Gastroesophageal sphincter (tissue), 4 donors: Measurements from ENCODE around the gene CLCN1. TPM values are rescaled to one million over a fixed set of nuclear protein-coding genes. Genes with fewer than 3 reads are reported as not detected.

ENCODE experiments used
- ATAC-seq: fragments of 150-250 bp; one replicate; pipeline ENCODE4 v1.9.1; 2016; ENCODE audit warnings: mild to moderate bottlenecking, moderate library complexity
- H3K27ac ChIP-seq, 4 donors: fragments of 200-600 bp; sonication (generic) in 3 of 4; 1 replicate in 3 of 4; 2 replicates in 1 of 4; pipeline ENCODE4 v1.5.1; 2016 to 2019
- H3K27me3 ChIP-seq: fragments of 200-600 bp; sonication (generic); one replicate; pipeline ENCODE4 v1.5.1; 2019
- H3K36me3 ChIP-seq, 2 donors: fragments of 200-600 bp; sonication (generic); one replicate each; pipeline ENCODE4 v1.5.1; 2019; ENCODE audit warnings: control low read depth in 1 of 2
- H3K4me1 ChIP-seq, 3 donors: fragments of 200-600 bp; sonication (generic); 1 replicate in 2 of 3; 2 replicates in 1 of 3; pipeline ENCODE4 v1.5.1; 2016 to 2019; ENCODE audit warnings: control low read depth in 2 of 3
- H3K4me3 ChIP-seq, 2 donors: fragments of 200-600 bp; sonication (generic); one replicate each; pipeline ENCODE4 v1.5.1; 2019; ENCODE audit warnings: mild to moderate bottlenecking in 1 of 2, moderate library complexity in 1 of 2
- H3K9me3 ChIP-seq, 3 donors: fragments of 200-600 bp; sonication (generic); one replicate each; pipeline ENCODE4 v1.5.1; 2017 to 2019; ENCODE audit warnings: control low read depth in 2 of 3
- EP300 ChIP-seq: sonication (generic); formaldehyde crosslinking; IDR thresholded peaks from one replicate; pipeline ENCODE4 v1.6.1; 2017; ENCODE audit warnings: antibody characterized with exemption, mild to moderate bottlenecking
- POLR2A ChIP-seq, 2 donors: fragments of 450-650 bp; IDR thresholded peaks; one replicate each; pipeline ENCODE4 v1.6.1; 2017; ENCODE audit warnings: antibody characterized with exemption in 2 of 2, mild to moderate bottlenecking in 2 of 2, moderate library complexity in 1 of 2
- POLR2AphosphoS5 ChIP-seq: sonication (generic); formaldehyde crosslinking; IDR thresholded peaks from one replicate; pipeline ENCODE4 v1.6.1; 2017; ENCODE audit warnings: antibody characterized with exemption
- WGBS, 2 donors: methylation state at CpG; one replicate each; pipeline ENCODE4 v1.1.5; 2018; ENCODE audit warnings: low coverage in 1 of 2; 5-methylcytosine and 5-hydroxymethylcytosine counted together
- total RNA-seq, 4 donors: library from RNA; depleted of rRNA; stranded (reverse); fragments of >200 nt; gene quantifications; one replicate each; pipeline ENCODE4 v1.1.0, GENCODE V29; 2016
- TF ChIP-seq, protein P1 (sequence below), 4 experiments: fragments of 200-600 bp in 2 of 4; fragments of 450-650 bp in 2 of 4; sonication (generic) in 1 of 4; IDR thresholded peaks; one replicate each; pipeline ENCODE4 v1.5.1; 2017 to 2019; ENCODE audit warnings: antibody characterized with exemption in 4 of 4, mild to moderate bottlenecking in 2 of 4, moderate library complexity in 2 of 4

The CLCN1 gene
- total RNA-seq, 4 donors from 2014 or later: not detected

DNA sequence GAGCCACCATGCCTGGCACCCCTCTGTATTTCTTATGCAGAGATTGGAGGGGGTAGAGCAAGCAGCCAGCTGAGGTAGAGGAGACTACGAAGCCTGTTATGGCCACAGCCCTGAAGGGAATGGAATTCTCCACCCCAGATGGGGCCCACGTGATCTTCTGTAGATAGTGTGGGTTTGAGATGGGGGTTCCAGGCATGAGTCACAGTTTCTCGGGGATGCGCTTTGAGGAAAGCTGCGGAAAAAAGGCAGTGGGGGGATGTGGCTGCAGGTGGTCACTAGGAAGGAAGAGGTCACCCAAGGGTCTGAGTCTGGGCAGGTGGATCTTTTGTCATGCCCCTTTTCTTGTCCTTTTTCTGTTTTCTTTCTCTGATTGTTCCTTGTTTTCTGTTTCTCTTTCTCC, 35.1 kb downstream of the CLCN1 start:
- WGBS, 2 donors: 82 to 83% methylated on average over 1 to 4 of the region's 5 CpGs
- no peak for ATAC-seq
- H3K27ac ChIP-seq: no peak overlapping the region
- no peaks in the 10 kb centered on the region for H3K4me1 ChIP-seq
- H3K4me3 ChIP-seq: no peak overlapping the region
- no peaks in the 10 kb centered on the region for H3K36me3 ChIP-seq
- no peaks in the 10 kb centered on the region for H3K9me3 ChIP-seq
- H3K27me3 ChIP-seq: peaks cover 24% of the 10 kb centered on the region
- TF ChIP-seq POLR2A (IDR thresholded peaks at IDR 0.05) (no peak), POLR2AphosphoS5 (no peak), EP300 (no peak)
- TF ChIP-seq, protein P1, sequence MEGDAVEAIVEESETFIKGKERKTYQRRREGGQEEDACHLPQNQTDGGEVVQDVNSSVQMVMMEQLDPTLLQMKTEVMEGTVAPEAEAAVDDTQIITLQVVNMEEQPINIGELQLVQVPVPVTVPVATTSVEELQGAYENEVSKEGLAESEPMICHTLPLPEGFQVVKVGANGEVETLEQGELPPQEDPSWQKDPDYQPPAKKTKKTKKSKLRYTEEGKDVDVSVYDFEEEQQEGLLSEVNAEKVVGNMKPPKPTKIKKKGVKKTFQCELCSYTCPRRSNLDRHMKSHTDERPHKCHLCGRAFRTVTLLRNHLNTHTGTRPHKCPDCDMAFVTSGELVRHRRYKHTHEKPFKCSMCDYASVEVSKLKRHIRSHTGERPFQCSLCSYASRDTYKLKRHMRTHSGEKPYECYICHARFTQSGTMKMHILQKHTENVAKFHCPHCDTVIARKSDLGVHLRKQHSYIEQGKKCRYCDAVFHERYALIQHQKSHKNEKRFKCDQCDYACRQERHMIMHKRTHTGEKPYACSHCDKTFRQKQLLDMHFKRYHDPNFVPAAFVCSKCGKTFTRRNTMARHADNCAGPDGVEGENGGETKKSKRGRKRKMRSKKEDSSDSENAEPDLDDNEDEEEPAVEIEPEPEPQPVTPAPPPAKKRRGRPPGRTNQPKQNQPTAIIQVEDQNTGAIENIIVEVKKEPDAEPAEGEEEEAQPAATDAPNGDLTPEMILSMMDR (IDR thresholded peaks at IDR 0.05): no peak

DNA sequence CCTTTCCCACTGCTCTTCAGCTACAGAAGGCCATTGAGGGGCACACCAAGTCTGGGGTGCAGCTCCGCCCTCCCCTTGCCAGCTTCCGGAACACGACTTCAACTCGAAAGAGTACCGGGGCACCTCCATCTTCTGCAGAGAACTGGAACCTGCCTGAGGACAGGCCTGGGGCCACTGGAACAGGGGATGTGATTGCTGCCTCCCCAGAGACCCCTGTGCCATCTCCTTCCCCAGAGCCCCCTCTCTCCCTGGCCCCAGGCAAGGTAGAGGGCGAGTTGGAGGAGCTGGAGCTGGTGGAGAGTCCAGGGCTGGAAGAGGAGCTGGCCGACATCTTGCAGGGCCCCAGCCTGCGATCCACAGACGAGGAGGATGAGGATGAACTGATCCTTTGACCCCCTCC, 35.7 kb downstream of the CLCN1 start:
- TF ChIP-seq, protein P1 (IDR thresholded peaks at IDR 0.05): no peak
- TF ChIP-seq EP300 (no peak), POLR2A (IDR thresholded peaks at IDR 0.05) (no peak), POLR2AphosphoS5 (no peak)
- no peak overlapping the region for H3K4me3 ChIP-seq
- no peak for ATAC-seq
- no peaks in the 10 kb centered on the region for H3K9me3 ChIP-seq
- WGBS, 2 donors: 100% methylated on average over 2 to 3 of the region's 9 CpGs
- H3K4me1 ChIP-seq: no peaks in the 10 kb centered on the region
- H3K36me3 ChIP-seq: no peaks in the 10 kb centered on the region
- peaks cover 23% of the 10 kb centered on the region for H3K27me3 ChIP-seq
- H3K27ac ChIP-seq: no peak overlapping the region

DNA sequence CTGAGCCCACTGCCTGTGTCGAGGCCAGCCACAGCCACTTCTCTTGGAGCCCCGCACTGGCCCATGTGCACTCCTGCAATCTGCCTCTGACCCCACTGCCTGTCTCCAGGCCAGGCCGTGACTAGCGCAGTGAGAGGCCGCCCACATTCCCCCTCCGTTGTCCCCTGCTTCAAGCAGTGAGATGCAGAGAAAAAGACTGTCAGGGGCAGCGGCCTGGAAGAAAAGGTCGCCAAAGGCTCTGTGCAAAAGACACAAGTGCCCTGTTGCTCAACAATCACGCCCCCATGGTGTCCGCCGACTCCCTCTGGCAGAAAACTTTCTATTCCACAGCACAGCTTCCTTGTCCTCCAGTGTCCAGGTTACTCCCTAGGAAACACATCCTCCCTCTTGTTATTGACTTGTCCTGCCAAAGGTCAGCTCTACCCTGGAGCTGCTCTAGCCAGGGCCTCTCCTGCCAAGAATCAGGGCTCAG, 36.7 kb downstream of the CLCN1 start:
- ATAC-seq: no peak

DNA sequence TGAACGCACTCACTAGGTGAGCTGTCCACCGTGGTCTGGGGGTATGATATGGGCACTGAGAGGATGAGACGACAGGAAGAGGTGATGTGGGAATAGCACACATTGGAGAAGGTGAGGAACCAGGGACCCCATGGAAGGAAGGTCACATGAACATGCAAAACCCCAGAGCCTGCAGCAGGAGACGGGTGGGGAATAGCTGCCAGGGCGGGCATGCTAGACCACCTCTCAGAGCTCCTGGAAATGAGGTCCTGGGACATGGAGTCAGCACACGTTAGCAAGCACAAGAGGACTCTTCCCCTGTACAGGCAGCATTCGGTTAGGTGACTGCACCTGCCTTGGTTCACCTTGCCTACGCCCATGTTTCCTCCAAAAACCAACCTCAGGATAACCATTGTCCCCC, 38.5 kb downstream of the CLCN1 start:
- Histone ChIP-seq H3K4me1 (no peaks in the 10 kb centered on the region), H3K4me3 (no peak overlapping the region), H3K36me3 (no peaks in the 10 kb centered on the region), H3K27me3 (peaks cover 27% of the 10 kb centered on the region), H3K27ac (no peak overlapping the region), H3K9me3 (no peaks in the 10 kb centered on the region)
- TF ChIP-seq POLR2AphosphoS5: no peak
- TF ChIP-seq EP300: no peak
- TF ChIP-seq, protein P1 (IDR thresholded peaks at IDR 0.05): no peak
- no peak for TF ChIP-seq POLR2A (IDR thresholded peaks at IDR 0.05)
- no peak for ATAC-seq
- WGBS, 2 donors: 89 to 100% methylated on average over 2 to 4 of the region's 8 CpGs

More for the DNA sequence above, 36.7 kb downstream of the CLCN1 start:
- Histone ChIP-seq H3K27ac (no peak overlapping the region), H3K4me1 (no peaks in the 10 kb centered on the region), H3K9me3 (no peaks in the 10 kb centered on the region), H3K27me3 (peaks cover 24% of the 10 kb centered on the region), H3K36me3 (no peaks in the 10 kb centered on the region), H3K4me3 (no peak overlapping the region)
- TF ChIP-seq, protein P1 (IDR thresholded peaks at IDR 0.05): no peak
- TF ChIP-seq POLR2A (IDR thresholded peaks at IDR 0.05) (no peak), EP300 (no peak), POLR2AphosphoS5 (no peak)
- WGBS, 2 donors: 76% methylated on average over 4 of the region's 11 CpGs; no CpG with 5 or more reads in 1 of the 2 donors

DNA sequence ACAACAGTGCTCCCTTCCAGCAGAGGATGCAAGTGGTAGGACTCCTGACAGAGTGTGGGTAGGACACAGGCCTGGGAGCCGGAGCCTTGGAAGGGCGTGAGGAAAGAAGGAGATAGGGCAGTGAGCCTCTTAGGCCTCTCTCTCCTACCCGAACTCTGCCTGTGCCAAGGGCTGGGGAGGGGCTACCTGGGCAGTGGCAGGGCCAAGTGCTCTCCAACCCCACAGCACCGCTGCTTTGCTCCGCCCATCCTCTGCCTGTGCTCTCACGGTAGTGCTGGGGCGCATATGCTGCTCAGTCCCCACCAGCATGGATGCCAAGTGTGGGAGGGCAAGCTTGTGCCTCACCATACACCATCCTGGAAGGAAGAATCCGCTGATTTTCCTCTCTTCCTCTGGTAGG, 39.1 kb downstream of the CLCN1 start:
- 100% methylated on average over 1 to 2 of the region's 8 CpGs for WGBS, 2 donors
- no peaks in the 10 kb centered on the region for H3K4me1 ChIP-seq
- TF ChIP-seq POLR2A (IDR thresholded peaks at IDR 0.05) (no peak), POLR2AphosphoS5 (no peak), EP300 (no peak)
- TF ChIP-seq, protein P1 (IDR thresholded peaks at IDR 0.05): no peak
- no peak overlapping the region for H3K27ac ChIP-seq
- H3K36me3 ChIP-seq: no peaks in the 10 kb centered on the region
- H3K9me3 ChIP-seq: no peaks in the 10 kb centered on the region
- H3K27me3 ChIP-seq: peaks cover 33% of the 10 kb centered on the region
- H3K4me3 ChIP-seq: no peak overlapping the region
- no peak for ATAC-seq
